ENCODE results near the gene EID1.

Gene EID1

GRCh38 chr15:48855501-48856440 is 22.2 kb upstream of the EID1 start (continued):
- TF ChIP-seq PRDM10 (tag by site-specific recombination; IDR thresholded peaks at IDR 0.05), result peak; percentile 64
- TF ChIP-seq RBAK (tag by site-specific recombination; IDR thresholded peaks at IDR 0.05), result no peak
- 0 out of 2 replicates have a peak, but pooled peaks have one; percentile 10 for TF ChIP-seq ZSCAN30 (tag by site-specific recombination; IDR thresholded peaks at IDR 0.05)
- TF ChIP-seq ZNF239 (tag by site-specific recombination; IDR thresholded peaks at IDR 0.05), result no peak
- TF ChIP-seq ZNF148 (tag by site-specific recombination; IDR thresholded peaks at IDR 0.05; ENCODE audit: borderline replicate concordance), result no peak
- no peak for TF ChIP-seq ZNF664 (tag by site-specific recombination; IDR thresholded peaks at IDR 0.05)
- TF ChIP-seq ZNF747 (tag by site-specific recombination; IDR thresholded peaks at IDR 0.05), result no peak

DNA sequence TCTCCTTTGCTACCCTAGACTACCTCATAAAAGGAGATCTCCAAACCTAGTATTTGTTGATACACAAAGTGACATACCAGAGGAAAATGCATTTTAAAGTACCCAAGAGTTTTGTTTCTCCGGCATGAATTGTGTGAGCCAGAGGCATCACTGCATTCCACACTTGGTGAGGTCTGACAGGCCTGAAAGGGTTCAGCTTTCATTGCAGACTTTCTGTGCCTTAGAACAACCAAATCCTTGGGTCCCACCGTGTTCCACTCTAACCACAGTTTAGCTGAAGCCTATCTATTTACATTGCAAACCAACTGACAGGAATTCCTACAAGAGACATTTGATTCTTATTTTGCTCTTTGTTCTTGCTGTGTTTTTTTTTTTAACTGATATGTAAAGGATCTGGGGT is 21.0 kb upstream of the EID1 start:
- TF ChIP-seq ZNF843 (tag by site-specific recombination; IDR thresholded peaks at IDR 0.05), result no peak
- TF ChIP-seq, protein P1, sequence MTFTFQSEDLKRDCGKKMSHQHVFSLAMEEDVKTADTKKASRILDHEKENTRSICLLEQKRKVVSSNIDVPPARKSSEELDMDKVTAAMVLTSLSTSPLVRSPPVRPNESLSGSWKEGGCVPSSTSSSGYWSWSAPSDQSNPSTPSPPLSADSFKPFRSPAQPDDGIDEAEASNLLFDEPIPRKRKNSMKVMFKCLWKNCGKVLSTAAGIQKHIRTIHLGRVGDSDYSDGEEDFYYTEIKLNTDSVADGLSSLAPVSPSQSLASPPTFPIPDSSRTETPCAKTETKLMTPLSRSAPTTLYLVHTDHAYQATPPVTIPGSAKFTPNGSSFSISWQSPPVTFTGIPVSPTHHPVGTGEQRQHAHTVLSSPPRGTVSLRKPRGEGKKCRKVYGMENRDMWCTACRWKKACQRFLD (tag by site-specific recombination; IDR thresholded peaks at IDR 0.05), result no peak
- no peak for TF ChIP-seq ZNF23 (tag by site-specific recombination; IDR thresholded peaks at IDR 0.05; ENCODE audit: borderline replicate concordance)
- CTCF ChIA-PET, result interaction anchor here (0.5 to 1.7 kb wide), 5 partner anchors 289 to 508 kb away, joined by 3 to 5 read pairs (median 4); no protein-coding TSS in a partner anchor
- H3K4me1 ChIP-seq (ENCODE audit: control insufficient read depth, insufficient read depth, low read length), result peaks cover 4% of the 10 kb centered on the region; the same call in 1 of the 2 replicates
- no peak overlapping the region for H3K27ac ChIP-seq (ENCODE audit: extremely low read depth, low read depth, low read length)
- no peaks in the 10 kb centered on the region for H3K36me3 ChIP-seq (ENCODE audit: control insufficient read depth in 2 of 2, insufficient read depth in 1 of 2, low read length in 2 of 2)
- H3K4me3 ChIP-seq (ENCODE audit: low read depth, low read length), result no peak overlapping the region
- no peaks in the 10 kb centered on the region for H3K9me3 ChIP-seq (ENCODE audit: control insufficient read depth, insufficient read depth, low read depth, low read length)
- POLR2A ChIA-PET, result no interaction called here

DNA sequence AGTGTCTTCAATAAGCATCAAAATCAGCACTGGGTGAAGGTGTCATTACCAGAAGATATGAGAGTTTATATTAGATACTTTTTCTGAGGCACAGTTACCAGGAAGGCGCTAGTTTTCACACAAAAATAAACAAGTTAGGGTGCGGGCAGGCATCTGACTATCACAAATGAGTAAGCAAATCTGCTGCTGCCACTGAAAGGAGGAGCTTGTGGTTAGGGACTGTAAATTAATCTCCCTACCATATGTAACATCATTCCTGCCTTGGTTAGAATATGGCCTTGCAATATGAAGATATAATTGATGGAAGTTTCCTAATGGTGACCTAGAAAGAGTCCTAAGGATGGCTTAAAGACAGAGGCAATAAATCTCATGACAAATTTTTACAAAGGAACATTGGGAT is 19.5 kb upstream of the EID1 start:
- Histone ChIP-seq H3K36me3 (ENCODE audit: control insufficient read depth in 2 of 2, insufficient read depth in 1 of 2, low read length in 2 of 2) (no peaks in the 10 kb centered on the region), H3K27ac (ENCODE audit: extremely low read depth, low read depth, low read length) (no peak overlapping the region), H3K4me1 (ENCODE audit: control insufficient read depth, insufficient read depth, low read length) (peaks cover 4% of the 10 kb centered on the region; the same call in 1 of the 2 replicates), H3K9me3 (ENCODE audit: control insufficient read depth, insufficient read depth, low read depth, low read length) (no peaks in the 10 kb centered on the region), H3K4me3 (ENCODE audit: low read depth, low read length) (no peak overlapping the region)
- ChIA-PET POLR2A (no interaction called here), CTCF (interaction anchor here (0.8 to 2.3 kb wide), 2 partner anchors 105 to 564 kb away, joined by 3 to 11 read pairs; partner anchors contain the start of gene SHC4)
- TF ChIP-seq SCRT2 (tag by site-specific recombination; IDR thresholded peaks at IDR 0.05), result no peak
- no peak for TF ChIP-seq ZNF600 (tag by site-specific recombination; IDR thresholded peaks at IDR 0.05)
- TF ChIP-seq, protein P2, sequence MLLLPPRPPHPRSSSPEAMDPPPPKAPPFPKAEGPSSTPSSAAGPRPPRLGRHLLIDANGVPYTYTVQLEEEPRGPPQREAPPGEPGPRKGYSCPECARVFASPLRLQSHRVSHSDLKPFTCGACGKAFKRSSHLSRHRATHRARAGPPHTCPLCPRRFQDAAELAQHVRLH (tag by site-specific recombination; IDR thresholded peaks at IDR 0.05), result no peak
- TF ChIP-seq FEZF1 (tag by site-specific recombination; IDR thresholded peaks at IDR 0.05), result peak; percentile 74
- TF ChIP-seq ZNF549 (tag by site-specific recombination; IDR thresholded peaks at IDR 0.05), result no peak
- TF ChIP-seq OSR2 (tag by site-specific recombination; IDR thresholded peaks at IDR 0.05), result peak; percentile 73
- TF ChIP-seq ZNF521 (tag by site-specific recombination; IDR thresholded peaks at IDR 0.05), result no peak
- peak; percentile 43; the same call in 1 of the 2 replicates for TF ChIP-seq ZBTB48 (tag by site-specific recombination; IDR thresholded peaks at IDR 0.05)
- TF ChIP-seq WT1 (tag by site-specific recombination; IDR thresholded peaks at IDR 0.05), result 0 out of 2 replicates have a peak, but pooled peaks have one; percentile 9
